GM18526 (cell line): Measurements from ENCODE around the gene RASAL3.
A peak's percentile ranks its signal among the peaks of the same experiment; 100 is the strongest.

Source experiments
- POLR2A ChIP-seq: IDR thresholded peaks from 3 replicates; pipeline ENCODE4 v1.6.1; 2011; ENCODE audit not compliant: insufficient read length; ENCODE audit errors: extremely low read depth

Gene RASAL3

DNA sequence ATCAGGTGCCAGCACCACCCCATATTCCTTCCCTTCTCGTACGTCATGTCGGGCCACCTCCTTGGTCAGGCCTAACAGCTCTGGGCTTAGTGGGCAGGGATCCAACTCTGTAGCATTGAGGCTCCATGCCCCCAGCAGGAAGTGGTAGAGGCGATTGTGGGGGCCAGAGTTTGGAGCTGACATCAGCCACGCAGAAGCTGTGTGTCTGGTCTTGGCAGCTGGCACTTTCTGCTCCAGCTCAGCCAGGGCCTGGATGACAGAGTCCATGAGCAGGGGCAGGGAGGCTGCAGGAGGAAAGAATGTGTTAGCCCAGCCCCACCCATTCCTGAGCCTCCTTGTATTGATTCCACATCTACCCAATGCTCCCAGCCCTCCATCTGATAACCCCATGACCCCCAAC, 12.0 kb upstream of the RASAL3 start:
- no peak for TF ChIP-seq POLR2A

DNA sequence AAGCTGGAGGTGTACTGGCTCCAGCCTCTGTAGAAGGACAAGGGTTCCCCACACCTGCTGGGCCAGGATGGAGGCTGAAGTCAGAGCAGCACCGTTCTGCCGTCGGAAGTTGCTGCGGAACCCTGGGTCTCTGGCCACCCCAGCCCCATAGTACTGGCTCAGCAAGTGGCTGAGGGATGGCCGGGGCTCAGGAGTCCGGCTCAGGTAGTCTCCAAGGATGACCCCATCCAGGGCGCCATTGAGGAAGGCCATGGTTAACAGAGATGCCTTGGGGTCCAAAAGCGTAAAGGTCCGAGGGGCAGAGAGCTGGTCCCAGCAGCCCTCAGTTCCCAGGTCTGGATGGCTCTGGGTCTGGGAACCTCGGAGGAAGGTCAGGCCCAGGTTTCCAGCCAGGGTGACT, 11.3 kb upstream of the RASAL3 start:
- TF ChIP-seq POLR2A = no peak

DNA sequence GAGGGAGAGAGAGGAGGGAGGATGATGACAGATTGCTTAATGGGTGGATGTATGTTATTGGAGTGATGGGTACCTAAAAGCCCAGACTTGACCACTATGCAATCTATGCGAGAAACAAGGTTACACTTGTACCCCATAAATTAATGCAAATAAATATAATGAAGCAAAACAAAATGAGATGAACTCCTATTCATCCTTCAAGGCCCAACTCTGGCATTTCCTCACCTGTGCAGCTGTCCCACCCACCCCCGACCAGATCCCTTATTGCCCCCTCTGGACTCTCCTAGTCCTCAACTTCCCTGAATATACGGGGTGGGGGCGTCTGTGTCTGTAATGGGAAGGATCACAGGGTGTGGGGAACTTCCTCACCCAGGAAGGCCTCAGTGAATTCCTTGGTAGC, 10.8 kb upstream of the RASAL3 start:
- TF ChIP-seq POLR2A = no peak

DNA sequence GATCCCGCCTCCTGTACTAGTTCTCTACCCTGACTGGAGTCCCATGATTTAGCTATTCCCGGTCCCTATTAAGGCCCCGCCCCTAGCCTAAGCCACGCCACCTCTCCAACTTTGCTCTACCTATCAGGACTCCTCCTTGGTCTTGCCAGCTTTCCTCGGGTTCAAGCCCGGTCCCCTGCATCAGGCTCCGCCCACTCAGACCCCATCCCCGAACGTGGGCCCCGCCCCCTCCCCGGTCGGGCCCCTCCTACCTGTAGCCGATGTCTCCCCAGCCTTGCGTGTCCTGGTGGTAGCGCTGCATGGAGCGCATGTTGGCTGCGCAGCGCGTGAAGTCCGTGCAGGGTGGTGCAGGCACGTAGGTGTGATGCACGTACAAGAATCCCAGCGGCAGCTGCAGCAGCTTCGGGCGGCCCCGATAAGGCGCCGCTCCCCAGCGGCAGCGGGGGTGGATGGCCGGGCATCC, 7.3 kb upstream of the RASAL3 start:
- TF ChIP-seq POLR2A = no peak

DNA sequence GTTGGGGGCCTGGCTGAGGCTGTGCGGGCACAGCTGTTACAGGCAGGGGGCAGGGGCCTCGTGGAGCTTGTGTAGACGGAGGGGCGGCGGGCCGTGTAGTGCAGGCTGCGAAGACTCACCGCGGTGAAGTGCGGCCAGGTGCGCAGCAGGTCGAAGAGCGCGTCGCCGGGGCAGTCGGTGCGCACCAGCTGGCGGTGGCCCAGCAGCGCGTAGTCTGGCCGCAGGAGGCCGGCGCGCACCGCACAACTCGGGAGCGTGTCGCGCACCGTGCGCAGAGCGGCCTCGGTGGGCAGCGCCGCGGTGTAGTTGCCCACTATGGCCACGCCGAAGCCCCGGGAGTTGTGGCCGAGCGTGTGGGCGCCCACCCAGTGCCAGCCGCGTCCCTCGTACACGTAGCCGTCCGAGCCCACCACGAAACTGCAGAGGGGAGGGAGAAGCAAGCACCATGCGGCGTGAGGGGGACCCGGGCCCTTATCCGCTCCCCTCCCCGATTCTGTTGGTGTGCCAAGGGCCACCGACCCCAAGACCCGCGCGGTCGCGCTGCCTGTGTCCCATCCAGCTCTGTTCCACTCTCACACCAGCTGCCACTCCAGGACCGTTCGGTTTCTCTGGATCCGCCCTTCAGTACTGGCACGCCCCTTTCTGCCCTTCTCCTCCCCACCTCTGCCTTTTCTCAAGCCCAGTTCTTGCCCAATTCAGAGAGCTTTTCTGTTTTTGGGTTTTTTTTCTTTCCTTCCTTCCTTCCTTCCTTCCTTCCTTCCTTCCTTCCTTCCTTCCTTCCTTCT, 5.4 kb upstream of the RASAL3 start:
- TF ChIP-seq POLR2A = no peak

DNA sequence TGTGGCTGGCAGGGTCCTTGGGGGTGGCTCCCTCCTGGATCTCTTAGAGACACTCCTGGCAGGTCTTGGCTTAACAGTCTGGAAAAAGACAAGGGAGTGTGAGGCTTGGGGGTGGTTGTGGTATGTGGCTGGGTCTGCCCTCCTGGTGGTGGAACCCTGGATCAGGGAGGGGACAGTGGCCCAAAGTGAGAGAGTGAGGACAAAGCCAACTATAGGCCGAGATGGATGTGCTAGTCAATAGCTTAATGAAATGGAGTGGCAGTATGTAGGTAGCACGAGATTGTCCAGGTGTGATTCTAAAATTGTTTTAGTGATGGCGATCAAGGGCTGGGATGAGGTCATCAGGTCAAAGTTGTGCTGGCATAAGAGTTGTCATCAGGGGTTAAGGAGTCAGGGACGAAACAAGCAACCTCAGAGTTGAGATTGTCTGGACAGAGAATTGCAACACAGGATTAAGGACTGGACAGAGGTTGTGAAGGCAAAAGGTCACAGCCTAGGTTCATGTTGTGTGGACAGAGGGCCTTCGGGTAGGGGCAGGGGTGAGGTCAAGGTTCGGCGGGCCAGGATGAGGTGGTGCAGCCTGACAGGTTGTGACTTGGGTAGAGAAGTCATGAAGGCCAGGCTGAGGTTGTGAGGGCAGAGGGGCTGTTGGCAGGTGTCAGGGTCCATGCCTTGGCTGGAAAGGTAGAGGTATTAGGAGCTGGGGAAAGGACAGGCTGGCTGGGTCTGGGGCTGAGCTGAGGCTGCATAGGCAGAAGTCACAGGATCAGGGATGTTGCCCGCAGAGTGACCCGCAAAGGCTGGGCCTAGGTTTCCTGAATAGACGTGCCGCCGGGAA, 4.5 kb upstream of the RASAL3 start:
- no peak for TF ChIP-seq POLR2A

DNA sequence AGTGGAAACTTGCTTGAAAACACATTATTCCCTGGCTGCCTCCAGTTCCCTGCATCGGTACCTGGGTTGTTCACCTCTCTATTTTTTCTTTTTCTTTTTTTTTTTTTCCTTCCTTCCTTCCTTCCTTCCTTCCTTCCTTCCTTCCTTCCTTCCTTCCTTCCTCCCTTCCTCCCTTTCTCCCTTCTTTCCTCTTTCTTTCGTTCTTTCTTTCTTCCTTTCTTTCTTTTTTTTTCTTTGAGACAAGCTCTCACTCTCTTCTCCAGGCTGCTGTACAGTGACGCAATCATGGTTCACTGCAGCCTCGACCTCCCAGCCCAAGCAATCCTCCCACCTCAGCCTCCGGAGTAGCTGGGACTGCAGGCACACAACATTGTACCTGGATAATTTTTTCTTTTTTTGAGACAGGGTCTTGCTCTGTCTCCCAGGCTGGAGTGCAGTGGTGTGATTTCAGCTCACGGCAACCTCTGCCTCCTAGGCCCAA, 3.4 kb upstream of the RASAL3 start:
- no peak for TF ChIP-seq POLR2A

DNA sequence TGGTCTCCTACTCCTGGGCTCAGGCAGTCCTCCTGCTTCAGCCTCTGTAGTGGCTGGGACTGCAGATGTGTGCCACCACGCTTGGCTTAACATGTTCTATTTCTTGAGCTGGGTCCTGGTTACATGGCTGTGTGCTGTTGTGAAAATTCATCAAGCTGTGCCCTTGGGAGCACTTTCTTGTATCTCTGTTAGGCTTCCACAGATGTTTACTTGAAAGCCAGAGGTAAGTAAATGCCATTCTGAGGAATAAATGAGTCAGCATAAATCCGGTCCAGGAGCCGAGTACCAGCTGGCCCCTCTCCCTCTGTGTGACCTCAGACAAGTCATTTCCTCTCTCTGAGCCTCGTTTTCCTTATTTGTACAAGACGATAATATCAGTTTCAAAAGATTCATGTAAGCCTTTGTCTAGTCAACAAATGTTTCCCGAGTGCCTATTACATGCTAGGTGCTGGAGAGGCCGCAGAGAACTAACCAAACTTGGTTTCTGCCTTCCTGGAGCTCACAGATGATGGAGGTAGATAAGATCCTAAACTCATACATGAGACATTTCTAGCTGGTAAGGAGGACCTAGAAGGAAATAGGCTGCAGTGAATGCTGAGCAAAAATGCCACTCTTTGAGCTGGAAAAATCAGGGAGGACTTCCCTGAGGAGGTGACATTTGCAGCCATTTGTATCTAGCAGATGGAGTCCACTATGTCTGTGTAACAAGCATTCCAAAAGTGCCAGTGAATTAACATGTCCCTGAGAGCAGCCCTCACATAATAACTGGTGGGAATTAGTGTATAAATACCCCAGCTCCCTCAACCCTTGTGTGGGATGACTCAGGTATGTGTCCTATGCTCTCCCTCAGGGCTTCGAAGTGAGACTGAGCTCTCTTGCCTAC, 2.7 kb upstream of the RASAL3 start:
- TF ChIP-seq POLR2A = no peak

DNA sequence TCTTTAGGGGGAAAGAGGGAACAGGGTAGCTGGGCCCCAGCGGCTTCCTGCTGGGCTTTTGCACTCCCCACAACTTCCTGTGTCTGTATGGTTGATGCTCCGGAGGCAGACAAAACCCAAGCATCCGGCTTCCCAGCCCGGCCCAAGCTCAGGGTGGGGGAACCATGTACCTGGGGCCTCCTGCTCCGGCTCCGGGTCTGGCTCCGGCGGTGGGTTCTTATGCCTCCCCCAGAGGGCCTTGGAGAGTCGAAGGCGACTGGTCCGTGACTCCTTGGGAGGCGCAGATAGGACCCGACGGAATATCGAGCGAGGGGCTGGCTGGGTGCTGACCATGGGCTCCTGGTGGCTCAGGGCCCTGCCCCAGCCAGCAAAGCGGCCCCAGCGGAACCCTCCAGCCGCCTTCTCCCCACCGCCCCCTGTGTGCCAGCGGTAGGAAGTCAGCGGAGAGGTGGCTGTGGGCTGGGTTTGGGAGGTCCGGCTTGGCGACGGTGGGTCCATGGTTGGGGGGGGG, 428 bp downstream of the RASAL3 start:
- peak; percentile 77 for TF ChIP-seq POLR2A

DNA sequence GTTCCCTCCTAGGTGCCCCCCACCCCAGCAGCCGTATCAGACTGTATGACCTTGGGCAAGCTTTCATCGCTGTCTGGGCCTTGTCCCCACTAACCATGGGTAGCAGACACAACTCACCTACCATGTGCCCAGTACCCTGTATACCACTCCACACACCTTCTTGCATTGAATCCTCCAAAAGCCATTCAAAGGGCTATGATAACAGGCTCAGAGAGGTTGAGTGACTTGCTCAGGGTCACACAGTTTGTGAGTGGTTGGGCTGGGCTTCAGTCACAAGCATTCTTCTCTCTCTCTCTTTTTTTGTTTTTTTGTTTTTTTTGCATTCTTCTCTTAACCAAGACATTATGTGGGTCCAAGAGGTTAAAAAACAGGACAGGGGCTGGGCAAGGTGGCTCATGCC, 2.6 kb downstream of the RASAL3 start:
- no peak for TF ChIP-seq POLR2A

DNA sequence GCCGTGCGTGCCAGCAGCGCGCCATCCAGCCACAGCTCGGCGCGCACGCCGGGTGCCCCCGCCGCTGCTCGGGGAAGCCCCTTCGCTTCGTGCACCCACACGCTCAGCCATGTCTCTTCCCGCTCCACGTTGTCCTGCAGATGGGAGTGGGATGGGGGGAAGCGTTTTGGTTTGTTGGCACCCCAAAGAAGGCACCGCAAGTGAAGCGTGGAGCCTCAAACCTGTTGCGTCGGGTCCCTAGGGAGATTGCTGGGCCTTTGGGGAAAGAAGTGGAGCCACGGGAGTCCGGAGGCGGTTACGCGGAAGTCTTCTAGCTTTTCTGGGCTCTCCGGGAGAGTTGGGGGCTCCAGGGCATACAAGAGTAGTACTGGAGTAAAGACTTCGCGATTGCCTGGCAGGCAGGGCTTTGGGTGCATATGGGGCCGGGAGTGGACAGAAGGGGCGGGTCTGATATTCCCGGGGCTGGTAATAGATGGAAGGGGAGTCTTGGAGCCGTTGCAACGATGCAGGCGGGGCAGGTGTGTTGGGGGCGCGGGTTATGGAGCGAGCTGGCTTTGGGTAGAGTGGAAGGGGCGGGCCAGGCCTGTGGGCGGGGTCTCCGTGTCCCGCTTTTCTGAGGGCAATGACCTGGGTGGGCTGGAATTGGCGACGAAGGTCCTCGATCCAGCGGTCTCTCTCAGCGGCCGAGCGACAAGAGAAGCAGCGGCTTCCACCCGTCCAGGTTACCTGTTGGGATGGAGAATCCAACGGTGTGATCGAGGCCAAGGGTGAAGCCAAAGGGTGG, 6.5 kb downstream of the RASAL3 start:
- TF ChIP-seq POLR2A = no peak

DNA sequence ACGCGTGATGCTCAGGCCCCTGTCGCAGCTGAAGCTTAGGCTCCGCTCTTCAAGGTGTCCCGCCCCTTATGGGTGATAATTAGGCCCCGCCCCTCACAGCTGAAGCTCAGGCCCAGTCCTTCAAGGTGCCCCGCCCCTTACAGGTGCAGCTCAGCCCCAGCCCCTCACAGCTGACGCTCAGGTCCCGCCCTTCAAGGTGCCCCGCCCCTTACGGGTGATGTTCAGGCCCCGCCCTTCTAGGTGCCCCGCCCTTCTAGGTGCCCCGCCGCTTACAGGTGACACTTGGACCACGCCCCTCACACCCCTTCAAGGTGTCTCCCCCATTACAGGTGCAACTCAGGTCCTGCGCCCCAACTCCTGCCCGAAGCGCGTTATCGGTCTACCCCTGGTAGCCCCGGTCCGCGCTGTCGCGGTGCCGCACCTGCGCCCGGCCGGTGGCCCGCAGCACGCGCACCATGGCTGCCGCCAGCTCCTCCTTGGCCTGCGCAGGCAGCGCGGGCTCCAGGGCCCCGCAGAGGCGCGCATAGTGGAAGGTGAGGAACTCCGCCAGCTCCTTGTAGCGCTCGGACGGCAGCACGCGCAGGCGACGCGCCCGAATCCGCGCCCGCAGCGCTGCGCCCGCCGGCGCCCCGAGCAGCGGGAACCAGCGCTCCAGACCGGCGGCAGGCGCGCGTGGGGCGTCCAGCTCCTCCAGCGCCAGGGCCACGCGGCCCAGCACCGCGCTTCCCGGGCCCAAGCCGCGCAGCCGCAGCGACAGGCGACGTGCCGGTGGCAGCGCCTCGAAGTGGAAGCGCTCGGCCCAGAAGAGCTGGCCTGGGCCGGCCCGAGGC, 7.3 kb downstream of the RASAL3 start:
- no peak for TF ChIP-seq POLR2A

DNA sequence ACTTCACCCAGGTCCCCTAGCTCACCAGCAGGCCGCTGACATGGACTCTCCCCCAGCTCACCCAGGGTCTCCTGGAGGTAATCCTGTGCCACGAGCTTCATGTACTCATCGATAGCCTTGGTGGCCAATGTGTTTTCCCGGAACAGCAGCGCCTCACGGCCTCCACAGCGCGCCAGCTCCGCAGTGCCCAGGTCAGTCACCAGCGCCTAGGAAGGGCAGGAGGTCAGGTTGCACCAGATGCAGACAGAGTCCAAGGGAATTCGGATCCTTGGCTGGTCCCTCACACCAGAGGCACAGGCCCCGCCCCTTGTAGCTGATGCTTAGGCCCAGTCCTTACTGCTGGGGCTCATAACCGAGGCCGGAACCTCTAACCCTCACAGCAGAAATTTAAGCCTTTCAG, 7.9 kb downstream of the RASAL3 start:
- TF ChIP-seq POLR2A = no peak
